Astrocyte of the hippocampus (primary cell): Measurements from ENCODE around the gene CDH3.
"Not testable (repeated sequence)": the region's sequence is repeated elsewhere in the genome, so short reads cannot be mapped to it uniquely, and the experiment has no call there.

ENCODE experiments used
- DNase-seq: peaks from one replicate; pipeline ENCODE4 v3.0.0; 2011; ENCODE audit warnings: low read depth, low spot score

The CDH3 gene

DNA sequence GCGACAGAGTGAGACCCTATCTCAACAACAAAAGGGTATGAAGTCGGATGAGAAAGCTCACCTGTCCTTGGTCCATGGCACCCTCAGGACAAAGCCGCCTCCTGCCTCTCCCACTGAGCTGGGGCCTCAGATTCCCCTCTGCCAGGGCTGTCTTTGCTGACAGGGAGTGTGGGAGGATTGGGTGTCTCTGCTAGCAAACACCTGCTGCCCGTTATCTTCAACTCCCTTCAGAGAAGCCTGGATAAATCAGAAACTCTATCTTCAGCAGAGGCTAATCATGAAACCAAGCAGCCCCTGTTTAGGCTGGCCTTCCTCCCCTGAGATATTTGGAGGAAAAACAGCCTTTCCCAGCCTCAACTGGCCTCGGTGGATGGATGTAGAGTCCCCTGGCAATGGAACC is 55.7 kb downstream of the CDH3 start:
- DNase-seq, result no peak

- peak; percentile 89 for DNase-seq
Observed at GRCh38 chr16:68704232-68704867, 59.2 kb downstream of the CDH3 start.

DNA sequence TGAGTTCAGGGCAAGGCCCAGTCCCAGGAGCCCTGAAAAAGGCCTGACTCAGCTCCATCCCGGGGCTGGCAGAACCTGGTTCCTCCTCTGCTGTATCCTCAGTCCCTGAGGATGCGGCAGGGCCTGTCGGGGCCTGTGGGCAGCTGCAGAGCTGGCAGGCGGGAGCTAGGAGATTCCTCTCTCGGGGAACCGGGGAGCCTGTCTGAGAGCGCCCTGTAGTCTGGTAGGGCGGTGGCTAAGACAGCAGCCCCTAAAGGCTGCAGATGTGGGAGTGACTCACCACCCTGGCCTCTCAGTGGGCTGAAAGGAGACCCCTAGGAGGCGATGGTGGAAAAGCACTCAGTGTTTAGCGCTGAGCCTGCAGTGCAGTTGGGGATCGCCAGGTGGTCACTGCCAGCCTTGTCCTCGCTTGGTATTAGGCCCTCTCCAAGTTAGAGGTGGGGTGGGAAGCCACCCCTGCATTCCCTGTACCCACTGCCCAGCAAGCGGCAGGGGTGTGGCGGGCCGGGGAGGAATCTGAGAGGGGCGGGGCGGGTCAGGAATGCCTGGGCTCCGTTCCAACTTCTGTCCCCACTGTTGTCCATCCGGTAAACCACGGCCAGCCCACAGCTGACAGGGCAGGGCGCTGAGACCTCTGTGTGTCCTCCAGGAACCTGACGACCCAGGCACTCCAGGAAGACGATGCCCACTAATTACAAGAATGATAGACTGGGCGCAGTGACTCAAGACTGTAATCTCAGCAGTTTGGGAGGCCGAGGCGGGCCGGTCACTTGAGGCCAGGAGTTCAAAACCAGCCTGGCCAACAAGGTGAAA is 62.4 kb downstream of the CDH3 start:
- peak; percentile 84 for DNase-seq

DNA sequence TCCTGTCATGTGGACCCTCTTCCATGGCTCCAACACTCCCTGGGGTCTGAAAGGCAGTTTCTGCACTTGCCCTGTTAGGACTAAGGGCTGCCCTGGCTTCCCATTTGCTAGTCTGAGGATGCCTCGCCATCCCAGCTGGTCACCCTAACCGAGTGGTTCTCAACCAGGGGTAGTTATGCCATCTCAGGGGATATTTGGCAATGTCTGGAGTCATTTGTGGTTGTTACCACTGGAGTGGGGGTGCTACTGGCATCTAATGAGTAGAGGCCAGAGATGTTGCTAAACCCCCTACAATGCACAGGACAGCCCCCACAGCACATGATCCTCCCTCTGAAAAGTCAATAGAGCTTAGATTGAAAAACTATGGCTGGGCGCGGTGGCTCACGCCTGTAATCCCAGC is 65.1 kb downstream of the CDH3 start:
- no peak for DNase-seq

DNA sequence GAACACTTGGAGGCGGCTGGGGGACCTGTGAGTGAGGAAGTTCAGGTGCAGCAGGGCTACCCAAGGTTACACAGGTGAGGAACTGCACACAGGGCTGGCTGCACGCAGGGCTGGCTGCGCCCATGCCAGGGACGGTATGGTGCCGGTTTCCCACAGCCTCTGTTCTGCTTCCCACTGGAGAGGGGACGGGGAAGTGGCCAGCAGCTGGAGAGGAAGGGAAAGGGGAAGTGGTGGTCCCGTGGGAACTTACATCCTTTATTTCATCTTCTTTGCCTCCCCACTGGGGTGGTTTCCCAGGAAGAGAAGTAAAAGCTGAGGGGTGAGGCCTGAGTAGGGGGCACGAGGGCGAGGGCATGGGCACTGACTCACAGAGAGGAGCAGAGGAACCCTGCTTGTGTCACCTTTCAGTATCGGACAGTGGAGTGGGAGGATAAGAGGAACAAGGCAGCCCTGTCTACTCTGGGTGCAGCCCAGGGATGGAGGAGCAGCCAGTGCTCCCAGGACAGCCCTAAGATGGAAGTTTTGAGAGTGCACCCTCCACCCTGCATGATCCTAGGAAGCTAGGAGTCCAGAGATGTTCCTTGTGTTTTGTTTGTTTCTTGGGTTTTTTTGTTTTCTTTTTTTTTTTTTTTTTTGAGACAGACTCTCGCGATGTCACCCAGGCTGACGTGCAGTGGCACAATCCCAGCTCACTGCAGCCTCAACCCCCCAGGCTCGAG is 66.5 kb downstream of the CDH3 start:
- no peak for DNase-seq

- DNase-seq, result no peak
Observed at GRCh38 chr16:68713361-68713760, 68.3 kb downstream of the CDH3 start.

GRCh38 chr16:68715471-68715870 is 70.4 kb downstream of the CDH3 start:
- peak; percentile 10 for DNase-seq

DNA sequence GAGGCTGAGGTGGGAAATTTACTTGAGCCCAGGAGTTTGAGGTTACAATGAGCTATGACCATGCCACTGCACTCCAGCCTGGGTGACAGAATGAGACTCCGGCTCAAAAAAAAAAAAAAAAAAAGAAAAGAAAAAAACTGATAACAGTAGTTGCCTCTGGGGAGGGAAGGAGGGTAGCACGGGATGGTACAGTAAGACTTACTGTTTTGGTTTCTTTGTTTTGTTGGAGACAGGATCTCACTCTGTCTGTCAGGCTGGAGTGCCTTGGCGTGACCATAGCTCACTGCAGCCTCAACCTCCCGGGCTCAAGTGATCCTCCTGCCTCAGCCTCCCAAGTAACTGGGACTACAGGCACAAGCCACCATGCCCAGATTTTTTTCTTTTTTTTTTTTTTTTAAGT is 71.4 kb downstream of the CDH3 start:
- DNase-seq, result not testable (repeated sequence)

DNA sequence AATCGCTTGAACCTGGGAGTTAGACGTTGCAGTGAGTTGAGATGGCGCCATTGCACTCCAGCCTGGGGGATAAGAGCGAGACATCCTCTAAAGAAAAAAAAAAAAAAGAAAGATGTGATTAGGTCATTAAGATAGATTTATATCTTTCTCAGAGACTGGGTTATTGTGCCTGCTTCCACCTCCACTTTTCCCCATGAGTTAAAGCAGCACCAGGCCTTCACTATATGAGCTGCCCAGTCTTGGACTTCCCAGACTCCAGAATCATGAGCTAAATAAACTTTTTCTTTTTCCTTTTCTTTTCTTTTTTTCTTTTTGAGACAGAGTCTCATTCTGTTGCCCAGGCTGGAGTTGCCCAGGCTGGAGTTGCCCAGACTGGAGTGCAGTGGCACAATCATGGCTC is 72.6 kb downstream of the CDH3 start:
- DNase-seq, result no peak

GRCh38 chr16:68718590-68718989 is 73.5 kb downstream of the CDH3 start:
- no peak for DNase-seq

- no peak for DNase-seq
Observed at GRCh38 chr16:68719993-68720489, 74.9 kb downstream of the CDH3 start.

DNA sequence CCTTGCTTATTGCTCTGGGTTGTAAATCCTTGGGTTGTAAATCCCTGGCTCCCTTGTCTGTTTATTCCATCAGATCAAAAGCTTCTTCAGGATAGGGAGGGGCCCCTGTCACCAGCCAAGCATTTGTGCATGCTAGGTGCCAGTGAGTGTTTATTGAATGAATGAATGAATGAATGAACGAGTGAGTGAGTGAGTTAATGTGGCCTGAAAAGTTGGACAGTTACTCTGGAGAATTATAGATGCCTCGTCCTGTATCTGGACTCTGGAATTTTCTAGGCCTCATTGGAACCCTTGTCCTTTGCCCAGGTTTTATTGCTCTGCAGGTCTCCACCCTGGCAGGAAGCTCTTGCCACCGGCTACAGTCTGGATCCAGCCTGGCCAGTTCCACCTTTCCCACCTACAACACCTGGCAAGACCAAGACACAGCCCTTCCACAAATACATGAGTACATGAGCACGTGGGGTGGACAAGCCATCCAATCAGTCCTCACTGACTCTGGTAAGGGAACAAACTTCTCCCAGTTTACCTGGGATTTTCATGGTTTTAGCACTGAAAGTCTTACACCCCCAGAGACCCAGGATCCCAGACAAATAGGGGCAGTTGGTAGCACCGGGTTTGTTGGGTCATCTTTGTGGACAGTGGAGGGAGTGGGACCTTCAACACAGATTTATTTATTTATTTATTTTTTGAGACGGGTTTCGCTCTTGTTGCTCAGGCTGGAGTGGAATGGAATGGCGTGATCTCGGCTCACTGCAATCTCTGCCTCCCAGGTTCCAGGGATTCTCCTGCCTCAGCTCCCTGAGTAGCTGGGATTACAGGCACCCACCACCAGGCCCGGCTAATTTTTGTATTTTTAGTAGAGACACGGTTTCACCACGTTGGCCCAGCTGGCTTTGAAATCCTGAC is 77.3 kb downstream of the CDH3 start:
- DNase-seq, result no peak

GRCh38 chr16:68724797-68725196 is 79.7 kb downstream of the CDH3 start:
- DNase-seq, result no peak

DNA sequence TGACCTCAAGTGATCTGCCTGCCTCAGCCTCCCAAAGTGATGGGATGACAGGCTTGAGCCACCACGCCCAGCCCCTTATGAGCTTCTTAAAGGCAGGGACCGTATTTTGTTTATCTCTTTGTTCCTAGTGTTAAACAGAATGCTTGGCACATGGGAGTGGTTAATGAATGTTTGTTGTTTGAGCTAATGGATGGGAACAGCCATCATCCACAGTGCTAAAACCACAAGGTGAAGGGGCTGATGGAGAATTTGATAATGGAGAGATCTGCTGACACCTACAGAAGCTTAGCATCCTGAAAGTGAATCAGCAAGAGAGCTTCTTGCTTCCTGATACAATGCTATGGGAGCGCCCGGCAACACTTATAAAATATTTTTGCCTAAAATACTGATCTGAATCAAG is 83.4 kb downstream of the CDH3 start:
- no peak for DNase-seq

GRCh38 chr16:68731637-68732036 is 86.5 kb downstream of the CDH3 start:
- DNase-seq, result no peak

DNA sequence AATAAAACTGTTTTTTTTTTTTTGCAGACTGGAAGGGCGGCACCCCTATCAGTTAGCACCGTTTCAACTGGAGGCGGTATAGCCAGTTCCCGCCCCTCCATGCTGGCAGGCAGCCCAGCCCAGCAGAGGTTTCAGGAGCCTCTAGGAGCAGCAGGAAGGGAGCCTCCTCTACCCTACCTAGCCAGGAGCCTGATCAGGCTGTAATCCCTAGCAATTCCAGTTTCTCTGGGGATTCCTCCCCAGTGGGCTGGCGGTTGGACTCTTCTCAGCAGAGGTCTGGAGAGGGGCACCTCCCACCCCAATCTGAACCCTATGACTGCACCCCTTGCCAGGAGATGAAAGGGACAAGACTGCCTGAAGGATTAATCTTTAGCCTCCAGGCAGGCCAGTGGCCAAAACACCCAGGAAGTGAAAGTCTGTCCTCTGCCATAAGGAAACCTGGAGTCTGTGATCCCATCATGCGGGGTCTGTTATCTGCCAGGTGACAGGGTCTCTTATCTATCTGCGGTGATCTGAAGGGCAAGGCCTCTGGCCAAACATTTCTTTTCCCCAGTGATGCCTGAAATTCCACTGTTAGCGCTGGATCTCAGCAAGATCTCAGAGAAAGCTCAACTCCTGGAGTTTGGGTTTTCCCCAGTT is 87.1 kb downstream of the CDH3 start:
- DNase-seq, result peak; percentile 44

- DNase-seq, result no peak
Observed at GRCh38 chr16:68732741-68733399, 87.8 kb downstream of the CDH3 start.

GRCh38 chr16:68733570-68733969 is 88.5 kb downstream of the CDH3 start:
- DNase-seq, result no peak

DNA sequence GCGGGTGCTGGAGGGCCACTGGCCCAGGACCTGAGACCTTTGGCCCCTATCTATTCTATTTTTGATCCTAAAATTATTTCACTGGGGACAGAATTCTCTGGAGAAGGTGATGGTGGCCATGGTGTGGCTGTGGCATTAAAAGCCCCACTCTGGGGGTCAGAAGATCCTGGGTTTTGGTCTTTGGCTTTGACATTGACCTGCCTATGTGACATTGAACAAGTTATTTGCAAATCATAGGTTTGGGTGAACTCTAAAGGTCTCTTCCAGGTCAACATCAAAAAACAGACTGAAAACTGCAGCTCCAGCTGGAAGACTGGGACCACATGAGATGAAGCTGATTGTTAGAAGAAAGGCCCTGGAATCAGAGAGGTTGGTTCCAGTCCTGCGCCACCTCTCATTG is 89.7 kb downstream of the CDH3 start:
- no peak for DNase-seq

- DNase-seq, result no peak
Observed at GRCh38 chr16:68736561-68736960, 91.5 kb downstream of the CDH3 start.
